ENCODE results near the gene ENOPH1. TPM values are rescaled to one million over a fixed set of nuclear protein-coding genes. Genes with fewer than 3 reads are reported as not detected.
"Not testable (repeated sequence)": the region's sequence is repeated elsewhere in the genome, so short reads cannot be mapped to it uniquely, and the experiment has no call there.

Gene ENOPH1
- 27.0 TPM for polyA plus RNA-seq (2012; ENCODE audit: low read depth, missing spikeins)

GRCh38 chr4:82430193-82430963 is at the start of gene ENOPH1, which contains the start of gene HNRNPDL:
Gene ENOPH1 (plus strand): TSS chr4:82430590. CDS start chr4:82430830, 240 bp downstream.
Gene HNRNPDL (minus strand): TSS chr4:82430462. CDS start chr4:82429690, 772 bp downstream.
- peak; percentile 69 for TF ChIP-seq TAF1 (IDR thresholded peaks at IDR 0.05; ENCODE audit: low read depth, low read length)
- no peak for TF ChIP-seq PAX5 (IDR thresholded peaks at IDR 0.05; ENCODE audit: insufficient read depth, low read length, severe bottlenecking)
- TF ChIP-seq POLR2AphosphoS5 (IDR thresholded peaks at IDR 0.05; ENCODE audit: low read depth, low read length), result peak; percentile 82; the same call in 1 of the 2 replicates
- TF ChIP-seq POU2F2 (IDR thresholded peaks at IDR 0.05; ENCODE audit: low read depth, low read length), result peak; percentile 15; the same call in 1 of the 2 replicates
- no peak for TF ChIP-seq SPI1 (IDR thresholded peaks at IDR 0.05; ENCODE audit: low read depth, low read length)
- TF ChIP-seq POLR2A (IDR thresholded peaks at IDR 0.05; ENCODE audit: low read depth, low read length), result peak; percentile 81
- FAIRE-seq, result peak; percentile 92
- DNase-seq (ENCODE audit: insufficient read length, low spot score), result peak; percentile 85

GRCh38 chr4:82380831-82381230 is 49.6 kb upstream of the ENOPH1 start:
- DNase-seq (ENCODE audit: insufficient read length, low spot score) (no peak), FAIRE-seq (no peak)
- TF ChIP-seq POU2F2 (IDR thresholded peaks at IDR 0.05; ENCODE audit: low read depth, low read length), result no peak

GRCh38 chr4:82381235-82381634 is 49.2 kb upstream of the ENOPH1 start:
- FAIRE-seq (no peak), DNase-seq (ENCODE audit: insufficient read length, low spot score) (no peak)
- TF ChIP-seq TAF1 (IDR thresholded peaks at IDR 0.05; ENCODE audit: low read depth, low read length), result no peak
- no peak for TF ChIP-seq POLR2AphosphoS5 (IDR thresholded peaks at IDR 0.05; ENCODE audit: low read depth, low read length)
- no peak for TF ChIP-seq POLR2A (IDR thresholded peaks at IDR 0.05; ENCODE audit: low read depth, low read length)

GRCh38 chr4:82381661-82382296 is 48.6 kb upstream of the ENOPH1 start:
- DNase-seq (ENCODE audit: insufficient read length, low spot score), result no peak
- no peak for FAIRE-seq
- no peak for TF ChIP-seq PAX5 (IDR thresholded peaks at IDR 0.05; ENCODE audit: insufficient read depth, low read length, severe bottlenecking)
- TF ChIP-seq POLR2A (IDR thresholded peaks at IDR 0.05; ENCODE audit: low read depth, low read length), result no peak
- TF ChIP-seq TAF1 (IDR thresholded peaks at IDR 0.05; ENCODE audit: low read depth, low read length), result no peak
- no peak for TF ChIP-seq SPI1 (IDR thresholded peaks at IDR 0.05; ENCODE audit: low read depth, low read length)
- no peak for TF ChIP-seq POLR2AphosphoS5 (IDR thresholded peaks at IDR 0.05; ENCODE audit: low read depth, low read length)

GRCh38 chr4:82382751-82383150 is 47.6 kb upstream of the ENOPH1 start:
- FAIRE-seq, result no peak

GRCh38 chr4:82386312-82386711 is 44.1 kb upstream of the ENOPH1 start:
- not testable (repeated sequence) for FAIRE-seq; DNase-seq (ENCODE audit: insufficient read length, low spot score)

More at GRCh38 chr4:82382751-82383150, 47.6 kb upstream of the ENOPH1 start:
- DNase-seq (ENCODE audit: insufficient read length, low spot score), result no peak
- TF ChIP-seq POLR2AphosphoS5 (IDR thresholded peaks at IDR 0.05; ENCODE audit: low read depth, low read length) (no peak), PAX5 (IDR thresholded peaks at IDR 0.05; ENCODE audit: insufficient read depth, low read length, severe bottlenecking) (no peak), TAF1 (IDR thresholded peaks at IDR 0.05; ENCODE audit: low read depth, low read length) (no peak)

- DNase-seq (ENCODE audit: insufficient read length, low spot score), result no peak
- no peak for TF ChIP-seq POU2F2 (IDR thresholded peaks at IDR 0.05; ENCODE audit: low read depth, low read length)
- TF ChIP-seq PAX5 (IDR thresholded peaks at IDR 0.05; ENCODE audit: insufficient read depth, low read length, severe bottlenecking), result no peak
- no peak for TF ChIP-seq POLR2AphosphoS5 (IDR thresholded peaks at IDR 0.05; ENCODE audit: low read depth, low read length)
- no peak for TF ChIP-seq POLR2A (IDR thresholded peaks at IDR 0.05; ENCODE audit: low read depth, low read length)
- TF ChIP-seq SPI1 (IDR thresholded peaks at IDR 0.05; ENCODE audit: low read depth, low read length), result no peak
- no peak for TF ChIP-seq TAF1 (IDR thresholded peaks at IDR 0.05; ENCODE audit: low read depth, low read length)
- no peak for FAIRE-seq
Observed at GRCh38 chr4:82388405-82388804, 42.0 kb upstream of the ENOPH1 start.

- not testable (repeated sequence) for DNase-seq (ENCODE audit: insufficient read length, low spot score); FAIRE-seq
Observed at GRCh38 chr4:82390061-82390460, 40.3 kb upstream of the ENOPH1 start.

GRCh38 chr4:82394896-82395295 is 35.5 kb upstream of the ENOPH1 start:
- DNase-seq (ENCODE audit: insufficient read length, low spot score) (no peak), FAIRE-seq (no peak)
- TF ChIP-seq SPI1 (IDR thresholded peaks at IDR 0.05; ENCODE audit: low read depth, low read length), result no peak
- no peak for TF ChIP-seq POLR2A (IDR thresholded peaks at IDR 0.05; ENCODE audit: low read depth, low read length)
- no peak for TF ChIP-seq TAF1 (IDR thresholded peaks at IDR 0.05; ENCODE audit: low read depth, low read length)
- TF ChIP-seq POLR2AphosphoS5 (IDR thresholded peaks at IDR 0.05; ENCODE audit: low read depth, low read length), result no peak
- TF ChIP-seq PAX5 (IDR thresholded peaks at IDR 0.05; ENCODE audit: insufficient read depth, low read length, severe bottlenecking), result no peak
- TF ChIP-seq POU2F2 (IDR thresholded peaks at IDR 0.05; ENCODE audit: low read depth, low read length), result no peak

GRCh38 chr4:82397527-82397926 is 32.9 kb upstream of the ENOPH1 start:
- FAIRE-seq, result no peak
- DNase-seq (ENCODE audit: insufficient read length, low spot score), result no peak
- TF ChIP-seq SPI1 (IDR thresholded peaks at IDR 0.05; ENCODE audit: low read depth, low read length) (no peak), POLR2A (IDR thresholded peaks at IDR 0.05; ENCODE audit: low read depth, low read length) (no peak), TAF1 (IDR thresholded peaks at IDR 0.05; ENCODE audit: low read depth, low read length) (no peak), POU2F2 (IDR thresholded peaks at IDR 0.05; ENCODE audit: low read depth, low read length) (no peak), POLR2AphosphoS5 (IDR thresholded peaks at IDR 0.05; ENCODE audit: low read depth, low read length) (no peak), PAX5 (IDR thresholded peaks at IDR 0.05; ENCODE audit: insufficient read depth, low read length, severe bottlenecking) (no peak)

Measured in GM12891 (cell line).